ENCODE measurements around the gene TMEM62. TPM values are rescaled to one million over a fixed set of nuclear protein-coding genes. Genes with fewer than 3 reads are reported as not detected.

The TMEM62 gene
- total and polyA plus RNA-seq, 9 of the 15 experiments (the other 6 are each of a cell fraction or from before 2014, with no cell fraction given) = 4.4 to 16.6 (median 11.1) TPM

DNA sequence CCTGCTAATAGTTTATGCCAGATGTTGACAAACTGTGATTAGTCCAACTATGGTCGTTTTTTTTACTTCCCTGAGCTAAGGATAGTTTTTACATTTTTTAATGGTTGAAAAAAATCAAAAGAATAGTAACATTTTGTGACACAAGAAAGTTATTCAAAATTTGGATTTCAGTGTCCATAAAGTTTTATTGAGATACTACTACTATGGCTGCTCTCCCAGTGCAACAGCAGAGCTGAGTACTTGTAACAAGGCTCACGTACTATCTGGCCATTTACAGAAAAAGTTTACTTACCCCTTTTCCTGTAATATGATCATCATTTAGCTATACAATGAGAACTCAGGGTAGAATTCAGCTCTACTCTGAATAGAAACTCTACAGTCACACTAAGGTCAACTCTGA, 11.5 kb upstream of the TMEM62 start (continued):
- TF ChIP-seq, protein P1, sequence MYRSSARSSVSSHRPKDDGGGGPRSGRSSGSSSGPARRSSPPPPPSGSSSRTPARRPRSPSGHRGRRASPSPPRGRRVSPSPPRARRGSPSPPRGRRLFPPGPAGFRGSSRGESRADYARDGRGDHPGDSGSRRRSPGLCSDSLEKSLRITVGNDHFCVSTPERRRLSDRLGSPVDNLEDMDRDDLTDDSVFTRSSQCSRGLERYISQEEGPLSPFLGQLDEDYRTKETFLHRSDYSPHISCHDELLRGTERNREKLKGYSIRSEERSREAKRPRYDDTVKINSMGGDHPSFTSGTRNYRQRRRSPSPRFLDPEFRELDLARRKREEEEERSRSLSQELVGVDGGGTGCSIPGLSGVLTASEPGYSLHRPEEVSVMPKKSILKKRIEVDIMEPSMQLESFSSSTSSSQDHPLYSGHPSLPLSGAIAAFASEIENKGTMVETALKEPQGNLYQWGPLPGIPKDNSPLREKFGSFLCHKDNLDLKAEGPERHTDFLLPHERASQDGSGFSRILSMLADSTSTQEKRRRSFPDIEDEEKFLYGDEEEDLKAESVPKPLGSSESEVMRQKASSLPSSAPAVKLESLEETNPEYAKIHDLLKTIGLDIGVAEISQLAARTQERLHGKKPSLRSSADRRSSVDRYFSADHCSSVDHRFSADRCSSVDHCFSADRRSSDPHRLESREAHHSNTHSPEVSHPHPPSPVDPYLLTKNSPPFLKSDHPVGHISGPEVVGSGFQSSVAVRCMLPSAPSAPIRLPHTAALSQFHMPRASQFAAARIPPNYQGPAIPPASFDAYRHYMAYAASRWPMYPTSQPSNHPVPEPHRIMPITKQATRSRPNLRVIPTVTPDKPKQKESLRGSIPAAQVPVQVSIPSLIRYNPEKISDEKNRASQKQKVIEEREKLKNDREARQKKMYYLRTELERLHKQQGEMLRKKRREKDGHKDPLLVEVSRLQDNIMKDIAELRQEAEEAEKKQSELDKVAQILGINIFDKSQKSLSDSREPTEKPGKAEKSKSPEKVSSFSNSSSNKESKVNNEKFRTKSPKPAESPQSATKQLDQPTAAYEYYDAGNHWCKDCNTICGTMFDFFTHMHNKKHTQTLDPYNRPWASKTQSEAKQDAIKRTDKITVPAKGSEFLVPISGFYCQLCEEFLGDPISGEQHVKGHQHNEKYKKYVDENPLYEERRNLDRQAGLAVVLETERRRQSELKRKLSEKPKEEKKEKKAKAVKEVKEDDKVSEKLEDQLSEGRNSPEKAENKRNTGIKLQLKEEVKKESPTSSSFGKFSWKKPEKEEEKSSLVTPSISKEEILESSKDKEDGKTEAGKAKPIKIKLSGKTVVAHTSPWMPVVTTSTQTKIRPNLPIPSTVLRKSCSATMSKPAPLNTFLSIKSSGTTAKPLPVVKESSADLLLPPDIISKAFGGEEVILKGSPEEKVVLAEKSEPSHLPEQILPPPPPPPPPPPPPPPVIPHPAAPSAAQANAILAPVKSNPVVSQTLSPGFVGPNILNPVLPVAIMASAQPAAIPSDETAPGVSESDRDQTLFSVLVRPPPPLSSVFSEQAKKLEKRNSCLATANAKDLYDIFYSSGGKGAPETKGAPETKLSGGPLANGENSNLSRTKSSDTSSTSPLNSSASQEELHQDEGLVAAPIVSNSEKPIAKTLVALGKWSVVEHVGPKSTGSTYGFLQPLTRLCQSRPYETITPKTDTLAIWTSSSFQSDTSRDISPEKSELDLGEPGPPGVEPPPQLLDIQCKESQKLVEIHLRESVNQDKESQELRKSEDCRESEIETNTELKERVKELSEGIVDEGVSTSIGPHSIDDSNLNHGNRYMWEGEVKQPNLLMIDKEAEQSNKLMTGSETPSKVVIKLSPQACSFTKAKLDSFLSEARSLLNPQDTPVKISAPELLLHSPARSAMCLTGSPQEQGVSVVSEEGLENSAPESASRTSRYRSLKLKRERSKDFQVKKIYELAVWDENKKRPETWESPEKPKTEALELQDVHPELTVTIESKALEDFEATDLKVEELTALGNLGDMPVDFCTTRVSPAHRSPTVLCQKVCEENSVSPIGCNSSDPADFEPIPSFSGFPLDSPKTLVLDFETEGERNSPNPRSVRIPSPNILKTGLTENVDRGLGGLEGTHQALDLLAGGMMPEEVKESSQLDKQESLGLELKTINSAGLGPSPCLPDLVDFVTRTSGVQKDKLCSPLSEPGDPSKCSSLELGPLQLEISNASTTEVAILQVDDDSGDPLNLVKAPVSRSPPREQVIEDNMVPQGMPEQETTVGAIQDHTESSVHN (IDR thresholded peaks at IDR 0.05; ENCODE audit: borderline replicate concordance in 1 of 2, low read depth in 1 of 2) = no peak
- TF ChIP-seq ZC3H8 (IDR thresholded peaks at IDR 0.05) = no peak

Data from K562 (cell line).